Neuronal stem cell (in vitro differentiated cells): Measurements from ENCODE around the gene SYDE1.
A peak's percentile ranks its signal among the peaks of the same experiment; 100 is the strongest.

ENCODE experiments used
- DNase-seq: peaks from one replicate; pipeline ENCODE4 v3.0.0-alpha.2; 2013; ENCODE audit warnings: low spot score
- H2AFZ ChIP-seq: one replicate; pipeline ENCODE4 v1.6.1; 2013; ENCODE audit warnings: mild to moderate bottlenecking, low read length, inconsistent platforms
- H2AK5ac ChIP-seq: 2 replicates; pipeline ENCODE4 v1.6.1; 2013; ENCODE audit warnings: low read depth, mild to moderate bottlenecking, inconsistent platforms, low read length, moderate library complexity, mixed read lengths
- H2BK120ac ChIP-seq: 2 replicates; pipeline ENCODE4 v1.6.1; 2013; ENCODE audit warnings: low read depth, mild to moderate bottlenecking, inconsistent platforms, low read length, moderate library complexity, mixed read lengths
- H2BK12ac ChIP-seq: one replicate; pipeline ENCODE4 v1.6.1; 2013; ENCODE audit warnings: low read length, inconsistent platforms
- H2BK15ac ChIP-seq: 2 replicates; pipeline ENCODE4 v1.6.1; 2013; ENCODE audit warnings: mild to moderate bottlenecking, low read length, inconsistent platforms, mixed read lengths
- H2BK5ac ChIP-seq: one replicate; pipeline ENCODE4 v1.6.1; 2013; ENCODE audit warnings: inconsistent platforms, mild to moderate bottlenecking, low read length, moderate library complexity
- H3K14ac ChIP-seq: one replicate; pipeline ENCODE4 v1.6.1; 2013; ENCODE audit warnings: low read length, inconsistent platforms
- H3K18ac ChIP-seq: 2 replicates; pipeline ENCODE4 v1.6.1; 2013; ENCODE audit warnings: low read length, inconsistent platforms
- H3K23ac ChIP-seq: 2 replicates; pipeline ENCODE4 v1.6.1; 2013; ENCODE audit warnings: low read depth, mild to moderate bottlenecking, mixed read lengths, low read length, inconsistent platforms; ENCODE audit not compliant: poor library complexity
- H3K27ac ChIP-seq: replicated peaks from 3 replicates; pipeline ENCODE4 v1.5.1; 2013; ENCODE audit warnings: low read length, inconsistent platforms
- H3K27me3 ChIP-seq, 3 experiments: 2 replicates each; pipeline ENCODE4 v1.6.1; 2013; ENCODE audit warnings: low read length in 3 of 3, mild to moderate bottlenecking in 2 of 3, inconsistent platforms in 1 of 3, low read depth in 1 of 3, mixed read lengths in 1 of 3, moderate library complexity in 1 of 3; ENCODE audit not compliant: control insufficient read depth in 3 of 3, insufficient read depth in 3 of 3
- H3K36me3 ChIP-seq, 2 donors: replicated peaks in 1 of 2; 2 replicates each; pipeline ENCODE4 v1.6.1; 2013; ENCODE audit warnings: low read length in 2 of 2; ENCODE audit not compliant: control insufficient read depth in 2 of 2, insufficient read depth in 2 of 2
- H3K4ac ChIP-seq: 2 replicates; pipeline ENCODE4 v1.6.1; 2013; ENCODE audit warnings: inconsistent platforms, mild to moderate bottlenecking, low read length, moderate library complexity
- H3K4me1 ChIP-seq, 2 donors: 1 replicate in 1 of 2; 2 replicates in 1 of 2; pipeline ENCODE4 v1.6.1; 2013; ENCODE audit warnings: low read length in 2 of 2, low read depth in 1 of 2; ENCODE audit not compliant: control insufficient read depth in 2 of 2, insufficient read depth in 1 of 2
- H3K4me2 ChIP-seq: one replicate; pipeline ENCODE4 v1.6.1; 2013; ENCODE audit warnings: mild to moderate bottlenecking, low read length, inconsistent platforms; ENCODE audit not compliant: insufficient read depth, poor library complexity, severe bottlenecking
- H3K4me3 ChIP-seq, 2 donors: 2 replicates each; pipeline ENCODE4 v1.5.1; 2013; ENCODE audit warnings: low read length in 2 of 2, mild to moderate bottlenecking in 2 of 2, inconsistent platforms in 1 of 2, moderate library complexity in 1 of 2
- H3K79me1 ChIP-seq: one replicate; pipeline ENCODE4 v1.6.1; 2013; ENCODE audit warnings: low read depth, mild to moderate bottlenecking, inconsistent platforms, low read length, moderate library complexity
- H3K9ac ChIP-seq: one replicate; pipeline ENCODE4 v1.6.1; 2013; ENCODE audit warnings: mild to moderate bottlenecking, low read depth, low read length, inconsistent platforms; ENCODE audit not compliant: poor library complexity
- H3K9me3 ChIP-seq, 2 donors: replicated peaks in 1 of 2; 2 replicates each; pipeline versions ENCODE3 to v1.6.1; 2013; ENCODE audit warnings: low read length in 2 of 2, mild to moderate bottlenecking in 2 of 2, inconsistent platforms in 1 of 2, low read depth in 1 of 2, mixed read lengths in 1 of 2, moderate library complexity in 1 of 2; ENCODE audit not compliant: control insufficient read depth in 2 of 2, insufficient read depth in 1 of 2
- H4K8ac ChIP-seq: one replicate; pipeline ENCODE4 v1.6.1; 2013; ENCODE audit warnings: low read depth, mild to moderate bottlenecking, inconsistent platforms, low read length, moderate library complexity
- H4K91ac ChIP-seq: one replicate; pipeline ENCODE4 v1.6.1; 2013; ENCODE audit warnings: low read length, low read depth, mild to moderate bottlenecking, inconsistent platforms; ENCODE audit not compliant: poor library complexity
- WGBS, 2 donors: extraction: QIAGEN DNeasy Blood & Tissue Kit; methylation state at CpG; one replicate each; pipeline ENCODE4 v1.1.7; 2013; ENCODE audit warnings: missing lambda C conversion rate in 2 of 2, mixed read lengths in 1 of 2; ENCODE audit not compliant: insufficient read length in 2 of 2, insufficient replicate concordance in 1 of 2; ENCODE audit errors: extremely low coverage in 2 of 2; 5-methylcytosine and 5-hydroxymethylcytosine counted together

SYDE1 gene

GRCh38 chr19:15120135-15121026, 13.2 kb downstream of the SYDE1 start:
- Histone ChIP-seq H2BK120ac (no peak overlapping the region), H3K18ac (no peak overlapping the region), H3K27ac (no peak overlapping the region), H4K91ac (no peak overlapping the region), H3K4ac (no peak overlapping the region), H3K9ac (no peak overlapping the region), H2BK5ac (no peak overlapping the region), H3K4me3 (no peak overlapping the region), H2AK5ac (no peak overlapping the region), H3K4me2 (no peak overlapping the region), H2BK12ac (no peak overlapping the region), H2BK15ac (no peak overlapping the region), H3K4me1 (peaks cover 3 to 7% of the 10 kb centered on the region in 2 donors), H2AFZ (no peak overlapping the region), H3K36me3 (peaks cover 57 to 77% of the 10 kb centered on the region in 2 donors), H4K8ac (no peak overlapping the region), H3K79me1 (peaks cover 17% of the 10 kb centered on the region), H3K9me3 (peaks cover 0 to 5% of the 10 kb centered on the region in 2 donors), H3K27me3 (no peaks in the 10 kb centered on the region), H3K23ac (no peak overlapping the region), H3K14ac (no peak overlapping the region)
- no peak for DNase-seq
- WGBS, 2 donors, result no CpG with 5 or more reads among the region's 14 CpGs

GRCh38 chr19:15122331-15123030, 15.3 kb downstream of the SYDE1 start:
- no peak overlapping the region for H2BK15ac ChIP-seq
- WGBS, 2 donors, result 100% methylated on average over 2 of the region's 21 CpGs; no CpG with 5 or more reads in 1 of the 2 donors
- no peak overlapping the region for H2BK12ac ChIP-seq
- H3K27ac ChIP-seq, result no peak overlapping the region
- H3K4me1 ChIP-seq, result peaks cover 3 to 7% of the 10 kb centered on the region in 2 donors
- no peak overlapping the region for H3K4me2 ChIP-seq
- H4K8ac ChIP-seq, result no peak overlapping the region
- no peak overlapping the region for H2BK120ac ChIP-seq
- H3K4ac ChIP-seq, result no peak overlapping the region
- no peak overlapping the region for H2AFZ ChIP-seq
- no peaks in the 10 kb centered on the region for H3K27me3 ChIP-seq
- H3K4me3 ChIP-seq, result no peak overlapping the region
- no peak for DNase-seq
- H3K23ac ChIP-seq, result no peak overlapping the region
- no peak overlapping the region for H3K14ac ChIP-seq
- peaks cover 12% of the 10 kb centered on the region for H3K79me1 ChIP-seq
- peaks cover 0 to 5% of the 10 kb centered on the region in 2 donors for H3K9me3 ChIP-seq
- no peak overlapping the region for H4K91ac ChIP-seq
- no peak overlapping the region for H3K18ac ChIP-seq
- H3K9ac ChIP-seq, result no peak overlapping the region
- peak overlapping the region; percentile 75 for H2BK5ac ChIP-seq
- H2AK5ac ChIP-seq, result peak overlapping the region; percentile 1
- peaks cover 41 to 56% of the 10 kb centered on the region in 2 donors for H3K36me3 ChIP-seq

DNA sequence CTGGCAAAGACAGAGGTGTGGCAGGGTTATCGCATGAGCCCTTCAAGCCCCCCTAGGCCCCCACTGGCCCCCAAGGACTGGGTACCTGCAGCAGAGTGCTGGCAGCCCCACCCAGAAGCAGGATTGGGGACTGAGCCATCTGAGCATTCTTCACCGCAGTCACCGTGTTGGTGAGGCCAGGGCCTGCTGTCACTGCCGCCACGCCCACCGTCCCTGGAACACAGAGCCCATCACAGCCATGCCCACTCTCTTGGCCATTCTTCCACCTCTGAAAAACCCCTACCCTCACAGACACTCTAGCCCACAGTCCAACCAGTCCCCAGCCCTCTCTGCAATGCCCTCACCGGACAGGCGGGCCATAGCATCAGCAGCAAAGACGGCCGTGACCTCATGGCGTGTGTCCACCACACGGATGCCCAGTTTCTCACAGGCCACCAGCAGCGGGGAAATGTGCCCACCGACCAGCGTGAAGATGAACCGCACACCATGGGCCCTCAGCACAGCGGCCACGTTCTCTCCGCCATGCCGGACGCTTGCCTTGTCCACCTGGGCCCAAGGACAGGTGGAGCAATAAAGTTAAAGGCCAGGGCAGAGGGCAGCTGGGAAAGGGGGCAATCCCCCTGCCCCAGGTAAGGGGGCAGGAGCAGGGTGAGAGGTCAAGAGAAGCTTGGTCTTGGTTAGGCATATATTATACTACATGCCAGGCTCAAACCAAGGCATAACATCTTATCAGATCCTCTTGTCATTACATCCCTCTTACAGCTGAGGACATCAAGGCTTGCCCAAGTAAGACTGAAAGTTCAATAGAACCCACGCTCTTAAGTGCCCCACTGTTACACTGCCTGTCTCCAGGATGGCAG, 16.1 kb downstream of the SYDE1 start:
- Histone ChIP-seq H2BK5ac (peak overlapping the region; percentile 75), H2BK12ac (no peak overlapping the region), H3K14ac (no peak overlapping the region), H3K9ac (peak overlapping the region; percentile 70), H3K27ac (no peak overlapping the region), H4K91ac (no peak overlapping the region), H3K4me3 (peak overlapping the region in 1 of 2 donors; percentile 71), H3K9me3 (peaks cover 0 to 5% of the 10 kb centered on the region in 2 donors), H4K8ac (peak overlapping the region; percentile 93), H2BK15ac (peak overlapping the region; percentile 85), H2BK120ac (no peak overlapping the region), H3K23ac (peak overlapping the region; percentile 89), H3K4me1 (peaks cover 3 to 7% of the 10 kb centered on the region in 2 donors), H2AFZ (no peak overlapping the region), H3K4me2 (peak overlapping the region; percentile 25), H2AK5ac (peak overlapping the region; percentile 84), H3K4ac (peak overlapping the region; percentile 37), H3K18ac (no peak overlapping the region), H3K27me3 (no peaks in the 10 kb centered on the region), H3K36me3 (peaks cover 34 to 48% of the 10 kb centered on the region in 2 donors), H3K79me1 (peaks cover 12% of the 10 kb centered on the region)
- WGBS, 2 donors, result no CpG with 5 or more reads among the region's 22 CpGs
- no peak for DNase-seq
